Stimulated activated CD4-positive, alpha-beta T cell treated with anti-CD3 and anti-CD28 coated beads, Interleukin-4, amount 100 ng/mL, for 1 hour (primary cell): ENCODE data around the gene VWA1.

Experiments used
- DNase-seq: peaks from one replicate; pipeline ENCODE4 v3.0.0-alpha.2; 2020

The VWA1 gene

DNA sequence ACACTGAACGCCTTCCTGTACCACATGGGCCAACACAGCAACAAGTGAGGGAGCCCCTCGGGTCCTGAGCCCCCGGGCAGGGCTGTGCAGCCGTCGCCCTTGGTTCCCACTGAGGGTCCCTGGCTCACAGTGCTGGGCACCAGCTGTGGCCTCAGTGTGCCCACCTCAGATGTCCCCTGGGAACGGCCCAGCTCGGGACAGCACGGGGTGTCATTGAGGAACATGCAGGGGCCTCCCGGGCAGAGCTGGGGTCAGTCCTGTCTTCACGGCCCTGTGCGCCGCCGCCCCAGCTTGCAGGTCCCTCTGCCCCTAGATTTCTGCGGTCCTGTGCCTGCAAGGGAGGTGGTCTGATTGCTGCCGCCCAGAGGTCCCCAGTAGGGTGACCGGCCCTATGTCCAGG lies 53.7 kb downstream of the VWA1 start:
- no peak for DNase-seq

DNA sequence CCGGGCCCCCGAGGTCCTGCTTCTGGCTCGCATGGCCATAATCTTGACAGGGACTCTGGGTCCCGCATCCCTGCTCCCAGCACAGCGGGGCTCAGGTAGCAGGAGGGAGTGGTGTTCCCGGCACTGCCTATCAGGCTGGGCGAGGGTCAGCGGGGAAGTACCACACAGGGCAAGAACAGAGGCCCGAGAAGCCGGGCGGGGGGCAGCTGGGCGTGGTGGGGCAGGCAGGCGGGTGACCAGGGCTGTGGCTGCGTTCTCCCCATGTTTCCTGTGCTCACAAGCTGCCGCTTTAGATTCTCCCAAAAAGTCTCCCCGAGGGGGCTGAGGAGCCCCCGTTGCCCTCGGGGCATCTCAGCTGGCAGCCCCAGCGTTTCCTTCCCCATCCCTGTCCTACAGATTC lies 54.4 kb downstream of the VWA1 start:
- DNase-seq, result no peak

DNA sequence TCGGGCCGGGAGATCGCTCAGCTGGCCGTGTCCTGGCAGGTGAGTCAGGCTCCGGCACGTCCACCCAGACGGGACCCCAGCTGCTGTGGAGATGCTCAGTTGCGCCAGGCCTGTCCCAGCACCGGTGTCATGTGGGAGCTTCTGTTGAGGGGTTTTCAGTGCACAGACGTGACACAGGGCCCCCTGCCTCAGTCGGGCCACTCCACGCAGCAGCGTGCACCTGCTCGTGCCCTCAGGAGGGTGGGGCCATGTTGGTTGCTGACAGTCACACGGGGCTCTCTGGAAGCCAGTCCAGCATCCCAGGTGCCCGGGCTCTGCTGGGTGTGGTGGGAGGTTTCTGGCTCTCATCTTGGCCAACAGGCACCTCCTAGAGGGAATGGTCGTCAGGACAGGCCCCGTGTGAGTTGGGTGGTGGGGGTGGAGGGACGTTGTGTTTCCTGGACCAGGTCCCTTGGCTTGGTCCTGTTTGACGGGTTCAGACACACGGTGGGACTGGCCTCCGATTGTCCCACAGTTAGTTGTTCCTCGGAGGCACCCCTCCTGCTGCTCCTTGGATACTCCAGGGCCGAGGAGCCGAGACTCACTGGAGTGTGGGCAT lies 55.2 kb downstream of the VWA1 start:
- no peak for DNase-seq

DNA sequence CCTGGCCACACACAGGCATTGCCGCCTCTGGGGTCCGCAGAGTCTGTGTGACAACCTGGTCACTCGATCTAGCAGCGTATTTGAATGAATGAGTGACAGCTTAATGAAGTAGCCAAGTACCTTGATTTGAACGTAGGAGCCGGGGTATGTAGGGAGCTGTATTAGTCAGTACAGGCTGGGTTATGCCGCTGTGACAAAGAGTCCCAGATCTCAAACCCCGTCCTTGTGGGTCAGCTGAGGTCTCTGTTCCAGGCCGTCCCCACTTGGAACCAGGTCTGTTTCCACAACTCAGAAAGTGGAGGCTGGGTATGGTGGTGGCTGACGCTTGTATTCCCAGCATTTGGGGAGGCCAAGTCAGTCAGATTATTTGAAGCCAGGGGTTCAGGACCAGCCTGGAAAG lies 56.1 kb downstream of the VWA1 start:
- no peak for DNase-seq
